Tibial artery (tissue), 4 donors: Measurements from ENCODE around the gene GRK1.

ENCODE experiments used
- DNase-seq, 2 donors: peaks; one replicate each; pipeline ENCODE4 v3.0.0-alpha.2; 2019
- H3K27ac ChIP-seq, 2 donors: fragments of 200-600 bp; sonication (generic) in 1 of 2; 1 replicate in 1 of 2; 2 replicates in 1 of 2; pipeline ENCODE4 v1.5.1; 2018 to 2019; ENCODE audit warnings: mild to moderate bottlenecking in 1 of 2
- H3K27me3 ChIP-seq, 2 donors: fragments of 200-600 bp; sonication (generic) in 1 of 2; one replicate each; pipeline versions ENCODE4 v1.5.1 to v1.6.0; 2016 to 2019
- H3K36me3 ChIP-seq, 3 donors: fragments of 200-600 bp; sonication (generic) in 2 of 3; one replicate each; pipeline ENCODE4 v1.5.1; 2016 to 2019; ENCODE audit warnings: mild to moderate bottlenecking in 2 of 3
- H3K4me1 ChIP-seq, 4 donors: fragments of 200-600 bp; sonication (generic) in 2 of 4; 1 replicate in 3 of 4; 2 replicates in 1 of 4; pipeline ENCODE4 v1.5.1; 2016 to 2019
- H3K4me3 ChIP-seq, 2 donors: fragments of 200-600 bp; sonication (generic) in 1 of 2; 1 replicate in 1 of 2; 2 replicates in 1 of 2; pipeline ENCODE4 v1.5.1; 2018 to 2019; ENCODE audit warnings: mild to moderate bottlenecking in 2 of 2
- H3K9me3 ChIP-seq, 3 donors: fragments of 200-600 bp; sonication (generic) in 1 of 3; one replicate each; pipeline ENCODE4 v1.5.1; 2016 to 2019
- intact Hi-C: fragments of 100-400 bp; cut with DNase I; formaldehyde crosslinking; loops from one replicate; pipeline ENCODE4 v1.15.0; 2023; ENCODE audit warnings: low total_unique reads
- TF ChIP-seq, protein P1 (sequence below), 2 experiments: fragments of 200-600 bp in 1 of 2; fragments of 450-650 bp in 1 of 2; IDR thresholded peaks; one replicate each; pipeline ENCODE4 v1.5.1; 2017 to 2019; ENCODE audit warnings: antibody characterized with exemption in 2 of 2, mild to moderate bottlenecking in 1 of 2, moderate library complexity in 1 of 2

GRK1 gene

GRCh38 chr13:113732961-113733950 is 66.2 kb downstream of the GRK1 start:
- peaks cover 0 to 43% of the 10 kb centered on the region in 2 donors for H3K27me3 ChIP-seq
- H3K9me3 ChIP-seq: no peaks in the 10 kb centered on the region
- TF ChIP-seq, protein P1, sequence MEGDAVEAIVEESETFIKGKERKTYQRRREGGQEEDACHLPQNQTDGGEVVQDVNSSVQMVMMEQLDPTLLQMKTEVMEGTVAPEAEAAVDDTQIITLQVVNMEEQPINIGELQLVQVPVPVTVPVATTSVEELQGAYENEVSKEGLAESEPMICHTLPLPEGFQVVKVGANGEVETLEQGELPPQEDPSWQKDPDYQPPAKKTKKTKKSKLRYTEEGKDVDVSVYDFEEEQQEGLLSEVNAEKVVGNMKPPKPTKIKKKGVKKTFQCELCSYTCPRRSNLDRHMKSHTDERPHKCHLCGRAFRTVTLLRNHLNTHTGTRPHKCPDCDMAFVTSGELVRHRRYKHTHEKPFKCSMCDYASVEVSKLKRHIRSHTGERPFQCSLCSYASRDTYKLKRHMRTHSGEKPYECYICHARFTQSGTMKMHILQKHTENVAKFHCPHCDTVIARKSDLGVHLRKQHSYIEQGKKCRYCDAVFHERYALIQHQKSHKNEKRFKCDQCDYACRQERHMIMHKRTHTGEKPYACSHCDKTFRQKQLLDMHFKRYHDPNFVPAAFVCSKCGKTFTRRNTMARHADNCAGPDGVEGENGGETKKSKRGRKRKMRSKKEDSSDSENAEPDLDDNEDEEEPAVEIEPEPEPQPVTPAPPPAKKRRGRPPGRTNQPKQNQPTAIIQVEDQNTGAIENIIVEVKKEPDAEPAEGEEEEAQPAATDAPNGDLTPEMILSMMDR (IDR thresholded peaks at IDR 0.05): no peak
- H3K27ac ChIP-seq: no peak overlapping the region
- H3K4me3 ChIP-seq: no peak overlapping the region
- no peak for DNase-seq
- H3K36me3 ChIP-seq: no peaks in the 10 kb centered on the region
- intact Hi-C loops: no loop called here
- H3K4me1 ChIP-seq: peaks cover 0 to 9% (median 0%) of the 10 kb centered on the region in 4 donors

DNA sequence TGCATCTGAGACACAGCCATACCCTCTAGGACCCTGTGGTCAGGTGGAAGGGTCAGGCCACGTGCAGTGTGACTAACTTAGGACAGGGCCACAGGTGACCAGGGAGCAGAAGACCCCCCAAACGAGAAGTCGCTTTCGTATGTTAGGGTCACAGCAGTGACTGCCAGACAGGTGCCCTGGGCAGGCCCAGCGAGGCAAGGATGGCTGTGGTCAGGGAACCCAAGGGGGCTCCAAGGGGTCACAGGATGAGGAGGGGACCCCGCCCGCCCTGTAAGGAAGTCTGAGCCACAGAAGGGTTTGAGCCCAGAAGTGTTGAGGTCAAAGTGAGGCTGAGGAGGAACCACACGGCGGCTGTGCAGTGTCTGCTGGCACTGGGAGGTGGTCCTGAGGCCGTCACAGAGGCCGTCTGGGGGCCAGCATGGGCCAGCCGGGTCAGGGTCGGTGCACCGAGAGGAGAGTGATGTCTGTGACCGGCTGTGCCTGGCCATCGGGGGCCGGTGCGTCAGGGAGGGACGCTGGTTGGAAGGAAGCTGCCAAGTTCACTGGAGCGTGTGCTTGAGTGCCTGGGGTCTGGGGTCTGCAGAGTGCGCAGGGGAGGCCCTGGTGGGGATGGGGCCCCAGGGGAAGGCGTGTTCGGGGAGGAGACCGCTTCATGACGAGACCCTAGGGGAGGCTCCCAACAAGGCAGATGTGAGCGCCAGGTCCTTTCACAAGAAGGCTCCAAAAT is 67.2 kb downstream of the GRK1 start:
- no peak overlapping the region for H3K27ac ChIP-seq
- no peak for DNase-seq
- peaks cover 0 to 4% (median 0%) of the 10 kb centered on the region in 4 donors for H3K4me1 ChIP-seq
- no peaks in the 10 kb centered on the region for H3K9me3 ChIP-seq
- peaks cover 0 to 43% of the 10 kb centered on the region in 2 donors for H3K27me3 ChIP-seq
- intact Hi-C loops: no loop called here
- no peaks in the 10 kb centered on the region for H3K36me3 ChIP-seq
- H3K4me3 ChIP-seq: no peak overlapping the region
- TF ChIP-seq, protein P1 (IDR thresholded peaks at IDR 0.05): no peak

DNA sequence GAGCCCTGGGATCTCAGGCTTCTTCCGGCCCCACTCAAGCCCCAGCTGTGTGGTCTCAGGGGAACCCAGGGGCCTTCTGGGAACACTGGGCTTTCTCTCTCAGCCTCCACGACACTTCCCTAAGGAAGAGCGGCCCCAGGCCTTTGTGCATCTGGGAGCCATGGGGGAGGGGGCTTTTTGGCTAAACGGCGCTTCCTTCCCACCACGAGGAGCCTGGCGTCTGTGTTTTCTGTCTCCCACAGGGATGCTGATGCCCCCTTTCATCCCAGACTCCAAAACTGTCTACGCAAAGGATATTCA is 67.8 kb downstream of the GRK1 start:
- TF ChIP-seq, protein P1 (IDR thresholded peaks at IDR 0.05): no peak
- H3K4me3 ChIP-seq: no peak overlapping the region
- DNase-seq: no peak

GRCh38 chr13:113735194-113735593 is 68.2 kb downstream of the GRK1 start:
- intact Hi-C loops: no loop called here
- TF ChIP-seq, protein P1 (IDR thresholded peaks at IDR 0.05): no peak
- Histone ChIP-seq H3K27ac (no peak overlapping the region), H3K27me3 (peaks cover 0 to 46% of the 10 kb centered on the region in 2 donors), H3K36me3 (no peaks in the 10 kb centered on the region), H3K4me1 (no peaks in the 10 kb centered on the region), H3K9me3 (no peaks in the 10 kb centered on the region), H3K4me3 (no peak overlapping the region)
- no peak for DNase-seq

More for the DNA sequence above, 67.8 kb downstream of the GRK1 start:
- intact Hi-C loops: no loop called here
- no peaks in the 10 kb centered on the region for H3K36me3 ChIP-seq
- no peaks in the 10 kb centered on the region for H3K9me3 ChIP-seq
- H3K27me3 ChIP-seq: peaks cover 0 to 44% of the 10 kb centered on the region in 2 donors
- no peak overlapping the region for H3K27ac ChIP-seq
- no peaks in the 10 kb centered on the region for H3K4me1 ChIP-seq

- Histone ChIP-seq H3K27ac (no peak overlapping the region), H3K36me3 (no peaks in the 10 kb centered on the region), H3K4me3 (no peak overlapping the region), H3K27me3 (peaks cover 0 to 44% of the 10 kb centered on the region in 2 donors), H3K9me3 (no peaks in the 10 kb centered on the region), H3K4me1 (no peaks in the 10 kb centered on the region)
- intact Hi-C loops: no loop called here
- DNase-seq: no peak
- TF ChIP-seq, protein P1 (IDR thresholded peaks at IDR 0.05): no peak
These were observed 68.7 kb downstream of the GRK1 start for GRCh38 chr13:113735750-113736149.
